ENCODE results near the gene ARHGEF40. TPM values are rescaled to one million over a fixed set of nuclear protein-coding genes. Genes with fewer than 3 reads are reported as not detected.

The ARHGEF40 gene
- total RNA-seq, 1 experiment from 2014 or later, result 71.4 TPM

DNA sequence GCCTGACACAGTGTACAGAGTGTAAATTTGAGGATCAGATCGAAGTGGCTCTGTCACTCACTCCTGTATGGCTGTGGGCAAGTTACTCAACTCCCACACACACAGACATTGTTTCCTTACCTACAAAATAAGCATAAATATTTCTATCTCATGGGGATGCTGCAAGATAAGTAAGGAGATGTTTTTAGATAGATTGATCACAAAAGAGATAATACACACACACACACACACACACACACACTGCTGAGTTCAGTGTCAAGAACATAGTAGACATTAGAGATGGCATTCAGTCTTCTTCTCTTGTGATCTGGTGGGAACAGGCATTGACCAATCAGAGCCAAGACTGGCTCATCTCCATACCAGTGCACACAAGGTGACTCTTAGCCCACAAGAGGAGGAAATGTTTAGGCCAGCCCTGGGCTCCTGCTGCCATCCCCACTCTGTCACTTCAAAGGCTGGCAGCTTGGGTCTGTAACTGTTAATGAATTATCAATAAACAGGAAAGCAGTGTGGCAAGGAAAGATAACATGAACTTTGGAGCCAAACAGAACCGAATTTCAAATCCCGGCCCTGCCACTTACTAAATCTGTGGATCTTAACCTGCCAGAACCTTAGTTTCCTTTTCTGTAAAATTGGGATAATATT lies 15.9 kb upstream of the ARHGEF40 start:
- DNase-seq, result no peak
- Histone ChIP-seq H4K91ac (ENCODE audit: insufficient read length, low read depth, low read length) (no peak overlapping the region), H3K27me3 (ENCODE audit: insufficient read depth, low read length) (no peaks in the 10 kb centered on the region), H3K14ac (ENCODE audit: insufficient read depth, low read length) (no peak overlapping the region), H3T11ph (ENCODE audit: low read length) (no peak overlapping the region), H3K4me2 (ENCODE audit: insufficient read depth, insufficient read length, low read length) (no peak overlapping the region), H3K56ac (ENCODE audit: insufficient read length, low read depth, low read length) (no peak overlapping the region), H2BK120ac (ENCODE audit: low read depth, low read length, poor library complexity, severe bottlenecking) (no peak overlapping the region), H3K23me2 (ENCODE audit: insufficient read length, low read depth, low read length, poor library complexity, severe bottlenecking) (no peaks in the 10 kb centered on the region), H3K9ac (ENCODE audit: extremely low read depth, insufficient read length, low read length) (no peak overlapping the region), H2BK20ac (ENCODE audit: low read depth, low read length, poor library complexity, severe bottlenecking) (no peak overlapping the region), H3K23ac (ENCODE audit: insufficient read length, low read depth, low read length) (no peak overlapping the region), H4K20me1 (ENCODE audit: control insufficient read depth, insufficient read depth, insufficient read length) (no peaks in the 10 kb centered on the region), H2BK5ac (ENCODE audit: insufficient read length, low read length) (no peak overlapping the region), H3K4me1 (ENCODE audit: insufficient read depth, low read length) (no peaks in the 10 kb centered on the region; the same call in 1 of the 2 replicates), H4K8ac (replicated peaks; ENCODE audit: insufficient read length, low read depth, low read length) (no peak overlapping the region), H3K79me1 (ENCODE audit: insufficient read depth, low read depth, low read length, poor library complexity, severe bottlenecking) (no peaks in the 10 kb centered on the region), H3K79me2 (ENCODE audit: insufficient read depth, low read length) (no peaks in the 10 kb centered on the region), H2BK12ac (ENCODE audit: insufficient read length, low read depth, low read length) (no peak overlapping the region), H4K5ac (ENCODE audit: insufficient read length, low read depth, low read length) (no peak overlapping the region), H3K18ac (ENCODE audit: insufficient read length, low read depth, low read length) (no peak overlapping the region), H3K9me3 (ENCODE audit: control insufficient read depth, low read depth, low read length) (no peaks in the 10 kb centered on the region), H3K27ac (ENCODE audit: insufficient read length, low read depth, low read length) (no peak overlapping the region), H2AFZ (ENCODE audit: low read length) (no peak overlapping the region), H2AK5ac (ENCODE audit: insufficient read length, low read length) (no peak overlapping the region), H2BK15ac (ENCODE audit: low read depth, low read length) (no peak overlapping the region), H3K4ac (ENCODE audit: low read depth, low read length) (no peak overlapping the region)
- TF ChIP-seq, protein P1, sequence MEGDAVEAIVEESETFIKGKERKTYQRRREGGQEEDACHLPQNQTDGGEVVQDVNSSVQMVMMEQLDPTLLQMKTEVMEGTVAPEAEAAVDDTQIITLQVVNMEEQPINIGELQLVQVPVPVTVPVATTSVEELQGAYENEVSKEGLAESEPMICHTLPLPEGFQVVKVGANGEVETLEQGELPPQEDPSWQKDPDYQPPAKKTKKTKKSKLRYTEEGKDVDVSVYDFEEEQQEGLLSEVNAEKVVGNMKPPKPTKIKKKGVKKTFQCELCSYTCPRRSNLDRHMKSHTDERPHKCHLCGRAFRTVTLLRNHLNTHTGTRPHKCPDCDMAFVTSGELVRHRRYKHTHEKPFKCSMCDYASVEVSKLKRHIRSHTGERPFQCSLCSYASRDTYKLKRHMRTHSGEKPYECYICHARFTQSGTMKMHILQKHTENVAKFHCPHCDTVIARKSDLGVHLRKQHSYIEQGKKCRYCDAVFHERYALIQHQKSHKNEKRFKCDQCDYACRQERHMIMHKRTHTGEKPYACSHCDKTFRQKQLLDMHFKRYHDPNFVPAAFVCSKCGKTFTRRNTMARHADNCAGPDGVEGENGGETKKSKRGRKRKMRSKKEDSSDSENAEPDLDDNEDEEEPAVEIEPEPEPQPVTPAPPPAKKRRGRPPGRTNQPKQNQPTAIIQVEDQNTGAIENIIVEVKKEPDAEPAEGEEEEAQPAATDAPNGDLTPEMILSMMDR (conservative IDR thresholded peaks at IDR 0.05), result no peak
- peaks cover 4% of the 10 kb centered on the region; the same call in 1 of the 2 replicates for H3K27me3 Mint-ChIP-seq (ENCODE audit: low read depth)
- H3K4me3 Mint-ChIP-seq, result no peak overlapping the region
- no CpG with 5 or more reads among the region's 3 CpGs for WGBS (ENCODE audit: extremely low coverage, insufficient read length, low lambda C conversion rate)
- no peaks in the 10 kb centered on the region for H3K9me3 Mint-ChIP-seq
- peak overlapping the region in 1 of 3 experiments; percentile 80; a peak in 1 of 7 replicates for H3K27ac Mint-ChIP-seq
- no peaks in the 10 kb centered on the region for H3K36me3 Mint-ChIP-seq (ENCODE audit: insufficient read depth in 1 of 3, low read depth in 3 of 3)
- peaks cover 11 to 14% of the 10 kb centered on the region in 2 experiments for H3K4me1 Mint-ChIP-seq
